HG03442 (cell line): ENCODE measurements around the gene PPP3R1.
A peak's percentile ranks its signal among the peaks of the same experiment; 100 is the strongest.

Experiments
- ATAC-seq: cut with Tn5 transposase; IDR thresholded peaks from one replicate; pipeline ENCODE4 v1.9.1; 2021; ENCODE audit warnings: mild to moderate bottlenecking, moderate library complexity; ENCODE audit not compliant: unreplicated experiment

The PPP3R1 gene

GRCh38 chr2:68157002-68157401 is 95.3 kb downstream of the PPP3R1 start:
- peak; percentile 31 for ATAC-seq

GRCh38 chr2:68156419-68156818 is 95.9 kb downstream of the PPP3R1 start:
- no peak for ATAC-seq

GRCh38 chr2:68155618-68156017 is 96.7 kb downstream of the PPP3R1 start:
- no peak for ATAC-seq

GRCh38 chr2:68152681-68153347 is 99.5 kb downstream of the PPP3R1 start:
- no peak for ATAC-seq

GRCh38 chr2:68151037-68151436 is 101.3 kb downstream of the PPP3R1 start:
- no peak for ATAC-seq

- ATAC-seq: no peak
Observed at GRCh38 chr2:68141875-68142274, 110.5 kb downstream of the PPP3R1 start.

- no peak for ATAC-seq
Observed at GRCh38 chr2:68135448-68136320, 116.6 kb downstream of the PPP3R1 start.

GRCh38 chr2:68134554-68134953 is 117.8 kb downstream of the PPP3R1 start:
- no peak for ATAC-seq

GRCh38 chr2:68134120-68134519 is 118.2 kb downstream of the PPP3R1 start:
- ATAC-seq: no peak
